Measurements from ENCODE around the gene TREH.
A peak's percentile ranks its signal among the peaks of the same experiment; 100 is the strongest.

The TREH gene

GRCh38 chr11:118672846-118673245 lies 6.6 kb downstream of the TREH start:
- DNase-seq (ENCODE audit: extremely low read depth, low read depth), result no peak

GRCh38 chr11:118671254-118671653 lies 8.2 kb downstream of the TREH start:
- DNase-seq (ENCODE audit: extremely low read depth, low read depth), result no peak
- H3K4me3 ChIP-seq (replicated peaks; ENCODE audit: low read depth, low read length), result no peak overlapping the region
- TF ChIP-seq CTCF (IDR thresholded peaks at IDR 0.05; ENCODE audit: low read depth, low read length, missing control alignments), result no peak

More at GRCh38 chr11:118672846-118673245, 6.6 kb downstream of the TREH start:
- no peak overlapping the region for H3K4me3 ChIP-seq (replicated peaks; ENCODE audit: low read depth, low read length)
- TF ChIP-seq CTCF (IDR thresholded peaks at IDR 0.05; ENCODE audit: low read depth, low read length, missing control alignments), result peak; percentile 19

- TF ChIP-seq CTCF (IDR thresholded peaks at IDR 0.05; ENCODE audit: low read depth, low read length, missing control alignments), result no peak
- no peak overlapping the region for H3K4me3 ChIP-seq (replicated peaks; ENCODE audit: low read depth, low read length)
- no peak for DNase-seq (ENCODE audit: extremely low read depth, low read depth)
These were observed 9.4 kb downstream of the TREH start for GRCh38 chr11:118670063-118670462.

DNA sequence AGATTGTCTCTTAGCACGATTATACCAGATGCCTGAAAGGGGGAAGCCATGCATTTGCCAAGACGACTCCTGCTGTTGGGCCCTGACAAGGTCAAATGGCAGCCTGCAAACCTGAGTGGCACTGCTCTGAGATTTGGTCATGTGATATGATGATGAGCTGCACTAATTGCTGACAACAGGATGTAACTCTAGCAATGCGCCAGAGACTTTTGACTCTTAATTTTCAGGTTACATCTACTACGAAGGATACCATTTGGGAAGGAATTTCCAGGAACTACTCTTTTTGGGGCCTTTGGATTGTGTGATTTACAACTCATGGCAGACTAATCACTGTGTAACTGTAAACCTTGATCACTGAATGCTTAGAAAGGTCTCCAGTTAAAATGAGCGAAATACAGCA lies 13.1 kb downstream of the TREH start:
- DNase-seq (ENCODE audit: extremely low read depth, low read depth), result no peak
- no peak overlapping the region for H3K4me3 ChIP-seq (replicated peaks; ENCODE audit: low read depth, low read length)
- no peak for TF ChIP-seq CTCF (IDR thresholded peaks at IDR 0.05; ENCODE audit: low read depth, low read length, missing control alignments)

DNA sequence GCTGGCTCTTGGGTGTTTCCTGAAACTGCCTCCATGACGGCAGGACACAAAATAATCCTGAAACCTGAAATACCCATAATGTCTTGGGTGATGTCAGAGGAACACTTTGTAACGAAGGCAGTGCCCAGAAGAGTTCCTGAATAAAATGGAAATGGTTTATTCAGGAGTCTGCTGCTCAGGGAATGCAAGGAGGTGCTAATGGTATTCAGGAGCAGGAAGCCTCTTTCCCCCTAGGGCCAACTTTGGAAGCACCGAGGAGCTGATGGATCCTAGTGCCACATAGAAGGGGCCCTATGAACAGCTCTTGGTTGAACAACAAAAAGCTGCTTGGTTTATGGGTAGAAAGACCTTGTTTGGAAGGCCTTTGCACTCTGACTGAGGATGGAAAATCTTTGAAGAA lies 15.5 kb downstream of the TREH start:
- TF ChIP-seq CTCF (IDR thresholded peaks at IDR 0.05; ENCODE audit: low read depth, low read length, missing control alignments), result no peak
- H3K4me3 ChIP-seq (replicated peaks; ENCODE audit: low read depth, low read length), result no peak overlapping the region
- no peak for DNase-seq (ENCODE audit: extremely low read depth, low read depth)

DNA sequence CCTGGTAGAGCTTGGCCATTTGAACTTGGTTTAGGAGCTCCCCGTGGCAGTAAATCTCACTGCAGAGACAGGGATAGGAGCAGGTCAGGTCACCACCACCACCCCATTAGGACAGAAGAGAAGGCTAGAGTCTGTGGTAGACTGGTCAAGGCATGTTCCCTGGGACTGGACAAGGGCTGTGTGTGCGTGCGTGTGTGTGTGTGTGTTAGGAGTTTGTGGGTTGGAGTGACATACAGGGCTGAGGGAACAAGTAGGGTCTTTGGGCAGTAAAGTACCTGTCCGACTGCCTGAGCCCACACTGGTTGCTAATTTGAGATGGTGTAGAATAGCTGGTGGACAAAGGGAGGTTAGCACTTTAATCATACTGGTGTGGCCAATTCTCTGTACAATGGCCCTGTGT lies 16.1 kb downstream of the TREH start:
- no peak for DNase-seq (ENCODE audit: extremely low read depth, low read depth)
- no peak overlapping the region for H3K4me3 ChIP-seq (replicated peaks; ENCODE audit: low read depth, low read length)
- no peak for TF ChIP-seq CTCF (IDR thresholded peaks at IDR 0.05; ENCODE audit: low read depth, low read length, missing control alignments)

Data from HFF-Myc (cell line).